ENCODE results near the gene SLC16A4.

Gene SLC16A4

DNA sequence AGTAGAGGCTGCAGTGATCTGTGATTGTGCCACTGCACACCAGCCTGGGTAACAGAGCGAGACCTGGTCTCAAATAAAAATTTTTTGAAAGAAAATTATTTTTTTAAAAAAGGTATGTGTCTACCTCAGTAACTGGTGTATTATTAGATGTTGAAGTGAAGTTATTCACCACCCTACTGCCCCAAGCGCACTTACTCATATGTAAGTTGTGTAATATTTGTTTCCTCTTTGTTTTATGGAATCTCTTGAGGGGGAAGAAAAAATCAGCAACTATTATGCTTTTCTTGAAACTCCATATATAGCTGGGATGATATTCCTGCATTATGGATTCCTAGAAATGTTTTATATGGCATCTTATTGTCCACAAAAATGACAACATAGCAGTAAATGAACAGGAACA lies 30.4 kb downstream of the SLC16A4 start:
- no peak for DNase-seq (ENCODE audit: low read depth, low spot score)

DNA sequence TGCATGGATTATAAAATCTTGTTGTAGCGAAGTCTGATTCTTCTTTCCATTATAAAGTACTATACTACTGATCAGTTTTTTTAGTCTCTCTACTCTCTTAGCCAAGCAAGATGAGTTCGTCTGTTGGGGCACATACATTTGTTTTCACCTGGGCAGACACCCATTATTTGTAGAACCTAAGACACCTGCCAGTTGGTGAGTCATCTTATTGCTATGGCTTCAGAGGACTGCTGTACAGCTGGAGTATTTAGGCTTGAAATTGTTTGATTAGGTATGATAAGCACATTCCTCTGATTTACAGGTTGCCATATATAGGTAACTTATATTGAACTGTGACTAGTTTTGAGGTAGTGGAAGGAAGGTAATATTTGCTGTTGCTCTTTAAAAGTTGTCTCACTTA lies 34.4 kb downstream of the SLC16A4 start:
- DNase-seq (ENCODE audit: low read depth, low spot score): no peak

DNA sequence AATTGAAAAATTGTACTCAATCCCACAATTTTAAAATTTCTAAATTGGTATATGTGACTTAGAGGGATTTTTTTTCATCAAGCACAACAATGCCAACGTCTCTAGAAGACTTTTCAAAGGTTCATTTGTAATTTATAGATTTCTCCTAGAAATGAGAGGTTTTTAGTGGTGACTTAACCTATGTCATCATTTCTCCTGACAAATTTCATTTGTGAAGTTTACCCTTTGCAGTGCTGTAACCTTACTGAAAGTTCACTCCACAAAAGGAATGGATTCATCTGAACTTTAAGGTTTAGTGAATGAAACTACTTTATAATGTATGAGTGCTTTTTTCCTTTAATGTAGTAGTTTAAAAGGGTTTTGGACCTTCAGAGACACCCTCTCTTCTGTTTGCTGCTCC lies 35.5 kb downstream of the SLC16A4 start:
- no peak for DNase-seq (ENCODE audit: low read depth, low spot score)

- DNase-seq (ENCODE audit: low read depth, low spot score): no peak
These were observed 40.5 kb downstream of the SLC16A4 start for GRCh38 chr1:110350360-110350759.

GRCh38 chr1:110348771-110349170 lies 42.1 kb downstream of the SLC16A4 start:
- no peak for DNase-seq (ENCODE audit: low read depth, low spot score)

DNA sequence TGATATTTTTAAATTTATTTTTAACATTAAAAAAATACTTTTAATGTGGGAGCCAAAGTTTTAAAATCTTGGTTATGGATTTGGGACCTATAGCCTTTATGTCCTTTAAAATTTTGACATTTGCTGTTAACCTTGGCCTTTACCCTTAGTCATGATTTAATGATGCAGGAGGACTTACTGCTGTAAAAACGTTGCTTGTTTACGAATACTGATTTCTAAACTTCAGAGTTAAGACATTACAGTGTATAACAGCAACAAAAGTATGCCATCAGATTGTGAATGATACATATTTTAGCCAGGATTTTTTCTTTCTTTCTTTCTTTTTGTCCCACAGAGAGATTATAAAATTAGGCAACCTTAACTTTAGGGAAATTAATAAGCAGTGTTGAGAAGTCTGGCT lies 42.8 kb downstream of the SLC16A4 start:
- no peak for DNase-seq (ENCODE audit: low read depth, low spot score)

- DNase-seq (ENCODE audit: low read depth, low spot score): no peak
These were observed 43.5 kb downstream of the SLC16A4 start for GRCh38 chr1:110347182-110347893.

DNA sequence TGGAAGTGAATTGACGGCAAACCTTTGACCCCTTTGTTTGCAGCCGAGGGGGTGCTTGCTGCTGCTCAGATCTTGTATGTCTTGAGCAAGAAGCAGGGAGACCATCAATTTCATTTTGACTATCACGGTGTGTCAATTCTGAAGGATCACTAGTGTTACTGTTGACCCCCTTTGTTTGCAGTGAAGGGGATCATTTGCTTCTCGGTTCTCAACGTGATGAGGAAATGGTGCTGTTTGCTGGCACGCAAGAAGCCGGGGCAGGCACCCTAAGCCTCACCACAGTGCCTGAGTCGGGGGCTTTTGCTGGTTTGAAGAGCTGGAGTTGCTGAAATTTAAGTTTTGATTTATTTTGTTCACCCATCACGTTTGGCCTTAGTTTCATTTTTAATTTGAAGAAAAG lies 44.1 kb downstream of the SLC16A4 start:
- DNase-seq (ENCODE audit: low read depth, low spot score): no peak

DNA sequence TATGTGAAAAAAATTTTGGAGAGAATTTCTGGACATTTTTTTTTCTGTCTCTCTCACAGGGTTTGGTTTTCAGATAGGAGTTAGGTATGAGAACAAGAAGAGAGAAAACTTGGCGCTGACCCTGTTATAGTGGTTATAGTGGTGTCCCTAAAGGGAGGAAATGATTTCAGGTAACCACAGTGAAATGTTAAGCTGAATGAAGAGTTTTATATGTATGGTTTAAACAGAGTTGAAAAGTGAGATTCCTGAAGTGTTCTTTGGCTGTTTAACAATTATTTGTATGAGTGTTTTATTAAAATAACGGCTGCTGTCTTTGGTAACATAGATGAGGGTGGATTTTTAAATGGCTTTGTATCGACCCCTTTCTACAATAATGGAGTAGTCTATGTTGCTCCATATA lies 45.3 kb downstream of the SLC16A4 start:
- no peak for DNase-seq (ENCODE audit: low read depth, low spot score)

- DNase-seq (ENCODE audit: low read depth, low spot score): no peak
These were observed 46.7 kb downstream of the SLC16A4 start for GRCh38 chr1:110344152-110344551.

DNA sequence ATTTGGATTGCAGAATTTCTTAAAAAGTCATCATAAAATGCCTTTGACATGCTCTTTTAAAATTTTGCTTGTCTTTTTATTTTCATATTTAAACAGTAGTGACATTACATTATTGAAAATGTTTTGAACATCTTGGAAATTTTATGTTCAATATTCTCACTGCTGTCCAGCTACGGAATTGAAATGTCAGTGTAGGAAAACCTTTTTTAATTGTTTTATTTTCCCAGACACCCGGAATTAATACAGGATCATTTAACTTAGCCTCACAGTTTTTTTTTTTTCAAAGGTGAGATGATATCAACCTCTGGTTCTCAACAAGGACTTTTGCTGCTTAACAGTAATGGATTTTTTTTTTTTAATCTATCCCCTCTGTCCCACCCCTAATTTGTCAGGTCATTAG lies 47.6 kb downstream of the SLC16A4 start:
- DNase-seq (ENCODE audit: low read depth, low spot score): no peak

- no peak for DNase-seq (ENCODE audit: low read depth, low spot score)
These were observed 48.9 kb downstream of the SLC16A4 start for GRCh38 chr1:110341872-110342331.

- DNase-seq (ENCODE audit: low read depth, low spot score): no peak
These were observed 49.5 kb downstream of the SLC16A4 start for GRCh38 chr1:110341146-110341871.

DNA sequence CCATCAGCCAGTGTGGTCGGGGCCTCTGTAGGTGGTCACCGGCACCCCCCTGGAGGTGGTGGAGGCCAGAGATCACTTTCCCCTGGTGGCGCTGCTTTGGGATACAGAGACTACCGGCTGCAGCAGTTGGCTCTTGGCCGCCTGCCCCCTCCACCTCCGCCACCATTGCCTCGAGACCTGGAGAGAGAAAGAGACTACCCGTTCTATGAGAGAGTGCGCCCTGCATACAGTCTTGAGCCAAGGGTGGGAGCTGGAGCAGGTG lies 50.7 kb downstream of the SLC16A4 start:
- no peak for DNase-seq (ENCODE audit: low read depth, low spot score)

- peak; percentile 12 for DNase-seq (ENCODE audit: low read depth, low spot score)
These were observed 51.2 kb downstream of the SLC16A4 start for GRCh38 chr1:110339407-110340206.

DNA sequence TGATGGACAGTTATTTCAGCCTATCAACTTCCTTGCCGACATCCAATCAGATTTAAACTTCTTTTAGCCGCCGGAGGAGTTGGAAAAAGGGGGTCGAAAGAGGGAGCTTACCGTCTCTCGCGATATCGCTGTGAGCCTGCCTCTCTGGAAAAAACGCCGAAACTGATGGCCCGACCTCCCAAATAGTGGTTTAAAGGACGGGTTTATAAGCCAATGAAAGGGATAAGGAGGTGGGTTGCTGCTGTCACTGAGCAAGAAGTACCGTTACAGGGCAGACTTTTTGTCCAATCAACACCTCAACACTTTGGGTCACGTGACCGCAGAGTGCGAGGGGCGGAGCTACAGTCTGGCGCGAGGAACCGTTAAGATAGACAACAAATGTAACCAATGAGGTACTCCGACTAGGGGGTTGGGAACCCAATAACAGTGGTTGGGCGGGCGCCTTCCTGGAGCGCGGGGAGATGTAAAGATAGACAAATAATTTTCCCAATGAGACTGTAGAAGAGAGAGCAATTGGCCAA lies 51.9 kb downstream of the SLC16A4 start, which contains the start of gene RBM15:
RBM15 (plus strand) TSS at position 492 of the 521 bp plus-strand sequence; CDS start at position 521, 29 bp downstream.
- DNase-seq (ENCODE audit: low read depth, low spot score): peak; percentile 92

- DNase-seq (ENCODE audit: low read depth, low spot score): peak; percentile 84
These were observed 52.4 kb downstream of the SLC16A4 start for GRCh38 chr1:110338309-110338885.

GRCh38 chr1:110337704-110338308 lies 53.0 kb downstream of the SLC16A4 start:
- no peak for DNase-seq (ENCODE audit: low read depth, low spot score)

- no peak for DNase-seq (ENCODE audit: low read depth, low spot score)
These were observed 54.4 kb downstream of the SLC16A4 start for GRCh38 chr1:110336300-110337039.

- no peak for DNase-seq (ENCODE audit: low read depth, low spot score)
These were observed 55.6 kb downstream of the SLC16A4 start for GRCh38 chr1:110335265-110335664.

DNA sequence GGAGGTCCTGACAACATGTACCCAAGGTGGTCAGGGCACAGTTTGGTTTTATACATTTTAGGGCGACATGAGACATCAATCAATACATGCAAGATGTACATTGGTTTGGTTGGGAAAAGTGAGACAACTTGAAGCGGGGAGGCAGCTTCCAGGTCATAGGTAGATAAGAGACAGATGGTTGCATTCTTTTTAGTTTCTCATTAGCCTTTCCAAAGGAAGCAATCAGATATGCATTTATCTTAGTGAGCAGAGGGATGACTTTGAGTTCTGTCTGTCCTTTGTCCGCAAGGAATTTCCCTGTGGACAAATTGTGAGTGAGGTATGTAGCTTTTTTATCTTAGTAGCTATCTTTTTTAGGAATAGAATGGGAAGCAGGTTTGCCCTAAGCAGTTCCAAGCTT lies 62.1 kb downstream of the SLC16A4 start:
- DNase-seq (ENCODE audit: low read depth, low spot score): no peak
